CD4-positive, alpha-beta T cell (primary cell): Measurements from ENCODE around the gene EIF3CL. TPM values are rescaled to one million over a fixed set of nuclear protein-coding genes. Genes with fewer than 3 reads are reported as not detected.
A peak's percentile ranks its signal among the peaks of the same experiment; 100 is the strongest.
"Not testable (repeated sequence)": the region's sequence is repeated elsewhere in the genome, so short reads cannot be mapped to it uniquely, and the experiment has no call there.

Source experiments
- ATAC-seq: fragments of 200-7000 bp; cut with Tn5 transposase; one replicate; pipeline ENCODE4 v1.10.0; 2022; ENCODE audit warnings: mild to moderate bottlenecking; ENCODE audit not compliant: poor library complexity
- CTCF ChIA-PET: fragments of 350-600 bp; sonication (Branson Sonifier 250); formaldehyde crosslinking; loops from one replicate; lab custom pipeline; 2021; ENCODE audit warnings: antibody characterized with exemption, inconsistent platforms; lab: Charles Lee
- POLR2A ChIA-PET: fragments of 350-600 bp; sonication (Branson Sonifier 250); formaldehyde crosslinking; loops from one replicate; lab custom pipeline; 2021; ENCODE audit warnings: antibody characterized with exemption, inconsistent platforms; lab: Charles Lee
- DNase-seq, 14 experiments: peaks; one replicate each; pipeline ENCODE4 v3.0.0-alpha.2; 2013 to 2020; ENCODE audit warnings: mixed read lengths in 2 of 14
- H3K27ac ChIP-seq, 2 donors: one replicate each; pipeline versions ENCODE4 v1.5.1 to v1.7.0; 2013; ENCODE audit warnings: low read length in 2 of 2, low read depth in 1 of 2, mild to moderate bottlenecking in 1 of 2
- H3K27me3 ChIP-seq, 2 experiments: 1 replicate in 1 of 2; 2 replicates in 1 of 2; pipeline versions ENCODE4 v1.6.1 to v1.7.0; 2013; ENCODE audit warnings: low read length in 2 of 2, control low read depth in 1 of 2, mild to moderate bottlenecking in 1 of 2, moderate library complexity in 1 of 2; ENCODE audit not compliant: insufficient read depth in 2 of 2, control insufficient read depth in 1 of 2
- H3K36me3 ChIP-seq: one replicate; pipeline ENCODE4 v1.6.1; 2013; ENCODE audit warnings: low read length, control low read depth; ENCODE audit not compliant: insufficient read depth
- H3K4me1 ChIP-seq: one replicate; pipeline ENCODE4 v1.6.1; 2013; ENCODE audit warnings: low read length, control low read depth; ENCODE audit not compliant: insufficient read depth
- H3K4me3 ChIP-seq: one replicate; pipeline ENCODE4 v1.5.1; 2013; ENCODE audit warnings: mild to moderate bottlenecking, low read length, moderate library complexity
- H3K9me3 ChIP-seq, 2 experiments: 1 replicate in 1 of 2; 2 replicates in 1 of 2; pipeline versions ENCODE4 v1.6.1 to v1.7.0; 2013; ENCODE audit warnings: low read length in 2 of 2, mild to moderate bottlenecking in 2 of 2, control low read depth in 1 of 2, moderate library complexity in 1 of 2; ENCODE audit not compliant: control insufficient read depth in 1 of 2, insufficient read depth in 1 of 2
- H3K27ac Mint-ChIP-seq: one replicate; pipeline ENCODE4 v1.8.0; 2020; ENCODE audit warnings: mixed read lengths
- H3K27me3 Mint-ChIP-seq: one replicate; pipeline ENCODE4 v1.8.0; 2021; ENCODE audit warnings: mixed read lengths
- H3K36me3 Mint-ChIP-seq: one replicate; pipeline ENCODE4 v1.8.0; 2021; ENCODE audit warnings: low read depth, mixed read lengths
- H3K4me1 Mint-ChIP-seq: one replicate; pipeline ENCODE4 v1.8.0; 2021; ENCODE audit warnings: low read depth, mixed read lengths
- H3K4me3 Mint-ChIP-seq: one replicate; pipeline ENCODE4 v1.8.0; 2020; ENCODE audit warnings: mild to moderate bottlenecking, mixed read lengths
- H3K9me3 Mint-ChIP-seq: one replicate; pipeline ENCODE4 v1.8.0; 2020; ENCODE audit warnings: mixed read lengths
- CTCF ChIP-seq: fragments of 200-600 bp; IDR thresholded peaks from one replicate; pipeline ENCODE4 v1.8.0; 2022; ENCODE audit warnings: antibody characterized with exemption, mild to moderate bottlenecking
- intact Hi-C, 2 experiments: fragments of 100-400 bp; cut with DNase I in 1 of 2; cut with micrococcal nuclease in 1 of 2; formaldehyde crosslinking; loops; one replicate each; pipeline versions ENCODE4 v1.15.1 to v1.9.0; 2023 to 2025; cut with DNase I, micrococcal nuclease
- total RNA-seq, 174 experiments: library from RNA in 2 of 174; stranded (reverse) in 2 of 174; gene quantifications; one replicate each; pipeline ENCODE4 v1.2.3 and lab custom pipeline; 2021 to 2026

EIF3CL gene
- total RNA-seq, 2 experiments from 2014 or later, result 42.7 to 57.8 TPM

DNA sequence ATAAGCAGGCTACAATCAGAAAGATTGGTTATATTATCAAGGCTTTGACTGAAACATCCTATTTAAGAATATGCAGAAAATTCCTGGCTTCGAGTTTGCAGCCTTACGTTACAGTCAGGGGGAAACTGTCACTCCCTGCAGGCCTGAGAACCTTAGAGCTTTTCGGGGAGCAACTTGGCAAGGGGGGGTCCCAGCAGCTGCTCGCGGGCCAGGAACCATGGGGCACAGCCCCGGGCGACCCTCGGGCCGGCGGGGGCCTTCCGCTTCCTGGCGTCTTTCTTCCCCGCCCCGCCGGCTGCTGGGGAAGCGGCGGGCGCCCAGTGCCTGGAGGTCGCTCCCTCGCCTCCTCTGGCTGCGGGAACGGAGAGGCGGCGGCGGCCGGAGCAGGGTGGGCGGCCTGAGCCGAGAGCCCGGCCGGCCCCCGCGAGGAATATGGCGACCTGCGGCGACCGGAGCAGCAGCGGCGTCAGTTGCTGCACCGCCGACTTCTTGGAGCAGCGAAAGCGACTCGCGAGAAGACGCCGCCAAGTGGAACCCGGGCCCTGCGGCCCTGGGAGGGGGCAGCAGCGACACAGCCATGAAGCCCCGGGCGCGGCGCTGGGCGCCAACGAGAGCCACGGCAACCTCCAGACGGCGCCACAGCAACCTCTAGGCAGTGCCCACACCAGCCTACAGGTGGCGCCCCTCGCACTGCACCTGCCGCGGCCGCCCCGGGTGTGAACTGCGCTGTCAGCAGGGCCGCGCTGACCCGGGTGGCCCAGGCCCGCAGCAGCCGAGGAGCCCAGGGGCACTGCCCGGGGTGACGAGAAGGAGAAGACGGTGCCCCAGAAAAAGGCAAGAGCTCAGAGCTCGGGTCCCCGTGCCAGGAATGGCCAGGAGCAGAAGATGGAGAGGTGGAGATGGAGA, 39.1 kb downstream of the EIF3CL start:
- CTCF ChIA-PET, intact Hi-C loops: not testable (repeated sequence)

GRCh38 chr16:28363408-28363807, 40.2 kb downstream of the EIF3CL start, which contains the start of gene NPIPB6:
NPIPB6 (minus strand) TSS chr16:28363508; CDS start chr16:28362822, 686 bp downstream.
- H3K27me3 Mint-ChIP-seq, H3K4me3 ChIP-seq, ATAC-seq, H3K36me3 Mint-ChIP-seq, H3K9me3 Mint-ChIP-seq, POLR2A ChIA-PET, H3K4me3 Mint-ChIP-seq, H3K27ac Mint-ChIP-seq, intact Hi-C loops, H3K9me3 ChIP-seq, H3K4me1 Mint-ChIP-seq, DNase-seq, CTCF ChIA-PET, H3K27ac ChIP-seq, H3K4me1 ChIP-seq, H3K27me3 ChIP-seq, H3K36me3 ChIP-seq: not testable (repeated sequence)

More for the DNA sequence above, 39.1 kb downstream of the EIF3CL start:
- DNase-seq, result peak in 4 of 14 experiments; percentile 1 to 35 (median 4)
- H3K27me3 ChIP-seq, H3K27ac ChIP-seq, H3K4me3 ChIP-seq, H3K9me3 Mint-ChIP-seq, H3K9me3 ChIP-seq, POLR2A ChIA-PET, H3K27ac Mint-ChIP-seq, H3K4me1 ChIP-seq, H3K36me3 Mint-ChIP-seq, H3K4me1 Mint-ChIP-seq, H3K36me3 ChIP-seq, H3K4me3 Mint-ChIP-seq, H3K27me3 Mint-ChIP-seq: not testable (repeated sequence)
- peak; percentile 99 for ATAC-seq
- TF ChIP-seq CTCF, result peak; percentile 24

DNA sequence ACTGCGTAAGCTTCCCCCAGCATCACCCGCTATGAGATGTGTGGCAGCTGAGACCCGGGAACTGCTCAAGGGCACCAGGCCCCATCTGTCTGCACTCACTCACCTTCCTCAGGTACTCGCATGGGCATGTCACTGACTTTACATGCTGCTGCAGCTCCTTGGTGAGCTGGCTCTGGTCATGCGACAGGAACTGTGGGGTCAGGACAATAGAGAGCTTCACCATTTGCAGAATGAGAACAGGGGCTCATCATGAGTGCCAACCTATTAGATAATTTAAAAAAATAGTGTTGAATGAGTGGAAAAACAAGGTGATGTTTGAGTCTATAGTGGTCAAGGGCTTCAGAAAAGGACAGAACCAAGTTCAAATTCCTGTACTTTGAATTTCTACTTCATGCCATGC, 41.0 kb downstream of the EIF3CL start:
- H3K4me3 Mint-ChIP-seq, H3K27me3 ChIP-seq, DNase-seq, H3K27me3 Mint-ChIP-seq, ATAC-seq, H3K4me1 Mint-ChIP-seq, H3K9me3 Mint-ChIP-seq, H3K27ac Mint-ChIP-seq, H3K9me3 ChIP-seq, H3K36me3 Mint-ChIP-seq, H3K4me3 ChIP-seq, H3K36me3 ChIP-seq, CTCF ChIA-PET, H3K27ac ChIP-seq, intact Hi-C loops, POLR2A ChIA-PET, H3K4me1 ChIP-seq: not testable (repeated sequence)

DNA sequence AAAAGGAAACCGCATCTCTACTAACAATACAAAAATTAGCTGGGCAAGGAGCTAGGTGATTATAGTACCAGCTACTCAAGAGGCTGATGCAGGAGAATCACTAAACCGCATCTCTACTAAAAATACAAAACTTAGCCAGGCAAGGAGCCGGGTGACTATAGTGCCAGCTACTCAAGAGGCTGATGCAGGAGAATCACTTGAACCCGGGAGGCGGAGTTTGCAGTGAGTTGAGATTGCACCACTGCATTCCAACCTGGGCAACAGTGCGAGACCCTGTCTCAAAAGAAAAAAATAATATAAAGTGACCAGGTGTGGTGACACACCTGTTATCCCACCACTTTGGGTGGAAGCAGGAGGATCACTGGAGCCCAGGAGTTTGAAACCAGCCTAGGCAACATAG, 65.4 kb downstream of the EIF3CL start:
- H3K4me3 Mint-ChIP-seq, intact Hi-C loops, H3K9me3 ChIP-seq, H3K4me3 ChIP-seq, CTCF ChIA-PET, H3K9me3 Mint-ChIP-seq, DNase-seq, H3K36me3 Mint-ChIP-seq, H3K27ac ChIP-seq, ATAC-seq, POLR2A ChIA-PET, H3K36me3 ChIP-seq, H3K27ac Mint-ChIP-seq, H3K4me1 Mint-ChIP-seq, H3K27me3 ChIP-seq, H3K4me1 ChIP-seq, H3K27me3 Mint-ChIP-seq: not testable (repeated sequence)

GRCh38 chr16:28336940-28337710, 66.5 kb downstream of the EIF3CL start:
- H3K27ac ChIP-seq, H3K4me1 ChIP-seq, H3K27ac Mint-ChIP-seq, H3K36me3 Mint-ChIP-seq, intact Hi-C loops, H3K4me3 Mint-ChIP-seq, H3K9me3 ChIP-seq, H3K4me3 ChIP-seq, H3K9me3 Mint-ChIP-seq, ATAC-seq, H3K27me3 Mint-ChIP-seq, CTCF ChIA-PET, H3K4me1 Mint-ChIP-seq, POLR2A ChIA-PET, H3K27me3 ChIP-seq, DNase-seq, H3K36me3 ChIP-seq: not testable (repeated sequence)

- H3K4me1 ChIP-seq, H3K36me3 ChIP-seq, POLR2A ChIA-PET, H3K36me3 Mint-ChIP-seq, DNase-seq, H3K27ac Mint-ChIP-seq, H3K27me3 Mint-ChIP-seq, H3K4me3 ChIP-seq, H3K9me3 ChIP-seq, H3K4me1 Mint-ChIP-seq, H3K4me3 Mint-ChIP-seq, H3K27me3 ChIP-seq, intact Hi-C loops, ATAC-seq, CTCF ChIA-PET, H3K27ac ChIP-seq, H3K9me3 Mint-ChIP-seq: not testable (repeated sequence)
Observed at GRCh38 chr16:28335678-28336077, 68.0 kb downstream of the EIF3CL start.
